ENCODE measurements around the gene PCYT1A. TPM values are rescaled to one million over a fixed set of nuclear protein-coding genes. Genes with fewer than 3 reads are reported as not detected.

Gene PCYT1A
- total and polyA plus RNA-seq, 4 experiments from 2014 or later: 11.0 to 73.7 (median 47.8) TPM

- H3K36me3 ChIP-seq (ENCODE audit: insufficient read depth, low read length): no peaks in the 10 kb centered on the region
- intact Hi-C loops (cut with micrococcal nuclease): no loop called here
- H3K4me3 ChIP-seq (ENCODE audit: low read length in 2 of 2): peak overlapping the region; percentile 87 to 89
- POLR2A ChIA-PET (ENCODE audit: partially characterized antibody): interaction anchor here (1.0 to 1.2 kb wide), 3 partner anchors 380 to 738 kb away, joined by 3 to 4 read pairs (median 4); partner anchors contain the start of gene PAK2
- Mint-ChIP-seq H3K4me1 (peaks cover 29 to 52% (median 44%) of the 10 kb centered on the region in 4 donors), H3K9me3 (no peaks in the 10 kb centered on the region), H3K27ac (peak overlapping the region; percentile 43 to 98 (median 91)), H3K27me3 (no peaks in the 10 kb centered on the region), H3K4me3 (peak overlapping the region; percentile 95 to 100 (median 99)), H3K36me3 (peaks cover 0 to 12% of the 10 kb centered on the region in 2 donors)
- H3K9me3 ChIP-seq (ENCODE audit: control insufficient read depth in 1 of 2, low read length in 2 of 2): no peaks in the 10 kb centered on the region
- no peak for DNase-seq
- CTCF ChIA-PET (ENCODE audit: partially characterized antibody): interaction anchor here (1.2 kb wide), 1 partner anchor 13 kb away, joined by 3 read pairs; no protein-coding TSS in a partner anchor
- H3K27me3 ChIP-seq (ENCODE audit: insufficient read depth, low read length): no peaks in the 10 kb centered on the region
- peaks cover 45% of the 10 kb centered on the region for H3K4me1 ChIP-seq (ENCODE audit: insufficient read depth, low read length)
- H3K27ac ChIP-seq (ENCODE audit: low read depth, low read length): peak overlapping the region; percentile 92
Observed at GRCh38 chr3:196288141-196288460, 575 bp upstream of the PCYT1A start.

- peak overlapping the region; percentile 87 to 89 for H3K4me3 ChIP-seq (ENCODE audit: low read length in 2 of 2)
Observed at GRCh38 chr3:196287090-196287439, 461 bp downstream of the PCYT1A start.

GRCh38 chr3:196284396-196284795 lies 3.1 kb downstream of the PCYT1A start:
- Histone ChIP-seq H3K9me3 (ENCODE audit: control insufficient read depth in 1 of 2, low read length in 2 of 2) (no peaks in the 10 kb centered on the region), H3K4me3 (ENCODE audit: low read length in 2 of 2) (no peak overlapping the region), H3K4me1 (ENCODE audit: insufficient read depth, low read length) (peaks cover 62% of the 10 kb centered on the region), H3K36me3 (ENCODE audit: insufficient read depth, low read length) (no peaks in the 10 kb centered on the region), H3K27ac (ENCODE audit: low read depth, low read length) (no peak overlapping the region), H3K27me3 (ENCODE audit: insufficient read depth, low read length) (no peaks in the 10 kb centered on the region)
- DNase-seq: no peak
- peaks cover 44 to 76% (median 66%) of the 10 kb centered on the region in 4 donors for H3K4me1 Mint-ChIP-seq
- CTCF ChIA-PET (ENCODE audit: partially characterized antibody): no interaction called here
- H3K9me3 Mint-ChIP-seq: no peaks in the 10 kb centered on the region
- H3K27ac Mint-ChIP-seq: peak overlapping the region in 6 of 7 donors; percentile 38 to 85 (median 43)
- H3K36me3 Mint-ChIP-seq: peaks cover 0 to 18% of the 10 kb centered on the region in 2 donors
- H3K27me3 Mint-ChIP-seq: no peaks in the 10 kb centered on the region
- intact Hi-C loops (cut with micrococcal nuclease): no loop called here
- H3K4me3 Mint-ChIP-seq: peak overlapping the region in 1 of 8 donors; percentile 57
- POLR2A ChIA-PET (ENCODE audit: partially characterized antibody): interaction anchor here (1.1 to 1.3 kb wide), 2 partner anchors 8 to 10 kb away, joined by 4 to 5 read pairs; no protein-coding TSS in a partner anchor

More at GRCh38 chr3:196287090-196287439, 461 bp downstream of the PCYT1A start:
- H3K27me3 ChIP-seq (ENCODE audit: insufficient read depth, low read length): no peaks in the 10 kb centered on the region
- ChIA-PET CTCF (ENCODE audit: partially characterized antibody) (no interaction called here), POLR2A (ENCODE audit: partially characterized antibody) (interaction anchor here (1.1 kb wide), 1 partner anchor 737 kb away, joined by 4 read pairs; no protein-coding TSS in a partner anchor)
- Mint-ChIP-seq H3K27ac (peak overlapping the region; percentile 91 to 100 (median 98)), H3K27me3 (no peaks in the 10 kb centered on the region), H3K9me3 (no peaks in the 10 kb centered on the region), H3K4me1 (peaks cover 32 to 55% (median 48%) of the 10 kb centered on the region in 4 donors), H3K4me3 (peak overlapping the region; percentile 95 to 100 (median 99)), H3K36me3 (peaks cover 0 to 13% of the 10 kb centered on the region in 2 donors)
- intact Hi-C loops (cut with micrococcal nuclease): loop anchor here (1.0 kb wide), 3 partner anchors 13 to 34 kb away; partner anchors contain the start of gene DYNLT2B
- H3K27ac ChIP-seq (ENCODE audit: low read depth, low read length): peak overlapping the region; percentile 92
- peaks cover 45% of the 10 kb centered on the region for H3K4me1 ChIP-seq (ENCODE audit: insufficient read depth, low read length)
- H3K9me3 ChIP-seq (ENCODE audit: control insufficient read depth in 1 of 2, low read length in 2 of 2): no peaks in the 10 kb centered on the region
- peak in 1 of 5 donors; percentile 46 for DNase-seq
- H3K36me3 ChIP-seq (ENCODE audit: insufficient read depth, low read length): no peaks in the 10 kb centered on the region

GRCh38 chr3:196281962-196282361 lies 5.6 kb downstream of the PCYT1A start:
- H3K4me3 Mint-ChIP-seq: peak overlapping the region in 1 of 8 donors; percentile 26
- intact Hi-C loops (cut with micrococcal nuclease): no loop called here
- H3K9me3 Mint-ChIP-seq: no peaks in the 10 kb centered on the region
- ChIA-PET POLR2A (ENCODE audit: partially characterized antibody) (interaction anchor here (0.9 to 2.0 kb wide), 3 partner anchors 28 to 150 kb away, joined by 4 to 7 read pairs (median 5); partner anchors contain the start of gene DYNLT2B), CTCF (ENCODE audit: partially characterized antibody) (interaction anchor here (1.4 to 2.8 kb wide), 3 partner anchors 9 to 247 kb away, joined by 6 to 8 read pairs (median 7); no protein-coding TSS in a partner anchor)
- no peaks in the 10 kb centered on the region for H3K9me3 ChIP-seq (ENCODE audit: control insufficient read depth in 1 of 2, low read length in 2 of 2)
- H3K36me3 ChIP-seq (ENCODE audit: insufficient read depth, low read length): no peaks in the 10 kb centered on the region
- H3K4me1 Mint-ChIP-seq: peaks cover 48 to 75% (median 65%) of the 10 kb centered on the region in 4 donors
- DNase-seq: no peak
- peak overlapping the region; percentile 9 to 80 (median 43) for H3K27ac Mint-ChIP-seq
- H3K27me3 ChIP-seq (ENCODE audit: insufficient read depth, low read length): no peaks in the 10 kb centered on the region
- H3K4me3 ChIP-seq (ENCODE audit: low read length in 2 of 2): no peak overlapping the region
- peaks cover 4 to 12% of the 10 kb centered on the region in 2 donors for H3K36me3 Mint-ChIP-seq
- H3K4me1 ChIP-seq (ENCODE audit: insufficient read depth, low read length): peaks cover 69% of the 10 kb centered on the region
- no peaks in the 10 kb centered on the region for H3K27me3 Mint-ChIP-seq
- peak overlapping the region; percentile 11 for H3K27ac ChIP-seq (ENCODE audit: low read depth, low read length)

- H3K9me3 Mint-ChIP-seq: no peaks in the 10 kb centered on the region
- intact Hi-C loops (cut with micrococcal nuclease): no loop called here
- H3K27ac Mint-ChIP-seq: peak overlapping the region; percentile 17 to 85 (median 43)
- no peaks in the 10 kb centered on the region for H3K9me3 ChIP-seq (ENCODE audit: control insufficient read depth in 1 of 2, low read length in 2 of 2)
- peaks cover 58% of the 10 kb centered on the region for H3K4me1 ChIP-seq (ENCODE audit: insufficient read depth, low read length)
- peaks cover 4 to 11% of the 10 kb centered on the region in 2 donors for H3K36me3 Mint-ChIP-seq
- no peaks in the 10 kb centered on the region for H3K27me3 Mint-ChIP-seq
- no peak overlapping the region for H3K27ac ChIP-seq (ENCODE audit: low read depth, low read length)
- H3K4me3 ChIP-seq (ENCODE audit: low read length in 2 of 2): no peak overlapping the region
- DNase-seq: no peak
- ChIA-PET POLR2A (ENCODE audit: partially characterized antibody) (interaction anchor here (0.9 to 2.0 kb wide), 3 partner anchors 27 to 151 kb away, joined by 4 to 7 read pairs (median 5); partner anchors contain the start of gene DYNLT2B), CTCF (ENCODE audit: partially characterized antibody) (interaction anchor here (1.1 to 2.8 kb wide), 4 partner anchors 8 to 248 kb away, joined by 4 to 8 read pairs (median 6); no protein-coding TSS in a partner anchor)
- no peaks in the 10 kb centered on the region for H3K27me3 ChIP-seq (ENCODE audit: insufficient read depth, low read length)
- peaks cover 43 to 64% (median 56%) of the 10 kb centered on the region in 4 donors for H3K4me1 Mint-ChIP-seq
- H3K4me3 Mint-ChIP-seq: peak overlapping the region in 3 of 8 donors; percentile 1 to 47 (median 24)
- no peaks in the 10 kb centered on the region for H3K36me3 ChIP-seq (ENCODE audit: insufficient read depth, low read length)
Observed at GRCh38 chr3:196280689-196281440, 6.7 kb downstream of the PCYT1A start.

- POLR2A ChIA-PET (ENCODE audit: partially characterized antibody): interaction anchor here (0.6 to 3.1 kb wide), 5 partner anchors 16 to 294 kb away, joined by 3 to 24 read pairs (median 3); partner anchors contain the start of genes DYNLT2B, FBXO45 and WDR53
- Mint-ChIP-seq H3K27me3 (no peaks in the 10 kb centered on the region), H3K4me1 (peaks cover 30 to 64% (median 38%) of the 10 kb centered on the region in 4 donors), H3K27ac (peak overlapping the region; percentile 89 to 99 (median 97)), H3K36me3 (peaks cover 17 to 19% of the 10 kb centered on the region in 2 donors), H3K9me3 (no peaks in the 10 kb centered on the region), H3K4me3 (peak overlapping the region; percentile 76 to 89 (median 82))
- H3K27ac ChIP-seq (ENCODE audit: low read depth, low read length): peak overlapping the region; percentile 75
- H3K4me3 ChIP-seq (ENCODE audit: low read length in 2 of 2): peak overlapping the region; percentile 21 to 40
- H3K27me3 ChIP-seq (ENCODE audit: insufficient read depth, low read length): no peaks in the 10 kb centered on the region
- peaks cover 46% of the 10 kb centered on the region for H3K4me1 ChIP-seq (ENCODE audit: insufficient read depth, low read length)
- H3K36me3 ChIP-seq (ENCODE audit: insufficient read depth, low read length): no peaks in the 10 kb centered on the region
- CTCF ChIA-PET (ENCODE audit: partially characterized antibody): interaction anchor here (1.0 to 1.2 kb wide), 2 partner anchors 13 to 22 kb away, joined by 3 read pairs; no protein-coding TSS in a partner anchor
- no peak for DNase-seq
- intact Hi-C loops (cut with micrococcal nuclease): no loop called here
- H3K9me3 ChIP-seq (ENCODE audit: control insufficient read depth in 1 of 2, low read length in 2 of 2): no peaks in the 10 kb centered on the region
Observed at GRCh38 chr3:196275126-196275525, 12.4 kb downstream of the PCYT1A start.
